ENCODE data around the gene KCNN3.

KCNN3 gene

GRCh38 chr1:154770897-154771594 is 99.0 kb downstream of the KCNN3 start:
- no peak for DNase-seq (ENCODE audit: low read depth)

GRCh38 chr1:154769193-154769895 is 100.7 kb downstream of the KCNN3 start:
- no peak for DNase-seq (ENCODE audit: low read depth)

GRCh38 chr1:154768456-154769125 is 101.5 kb downstream of the KCNN3 start:
- no peak for DNase-seq (ENCODE audit: low read depth)

GRCh38 chr1:154767315-154768240 is 102.5 kb downstream of the KCNN3 start:
- no peak for DNase-seq (ENCODE audit: low read depth)

GRCh38 chr1:154765970-154766369 is 104.1 kb downstream of the KCNN3 start:
- DNase-seq (ENCODE audit: low read depth): no peak

- DNase-seq (ENCODE audit: low read depth): no peak
Measured at GRCh38 chr1:154764773-154765172, 105.3 kb downstream of the KCNN3 start.

- no peak for DNase-seq (ENCODE audit: low read depth)
Measured at GRCh38 chr1:154764181-154764580, 105.9 kb downstream of the KCNN3 start.

GRCh38 chr1:154760469-154760933 is 109.6 kb downstream of the KCNN3 start:
- peak; percentile 85 for DNase-seq (ENCODE audit: low read depth)

GRCh38 chr1:154759793-154760192 is 110.3 kb downstream of the KCNN3 start:
- no peak for DNase-seq (ENCODE audit: low read depth)

GRCh38 chr1:154759196-154759595 is 110.9 kb downstream of the KCNN3 start:
- peak; percentile 20 for DNase-seq (ENCODE audit: low read depth)

GRCh38 chr1:154758346-154758745 is 111.7 kb downstream of the KCNN3 start:
- no peak for DNase-seq (ENCODE audit: low read depth)

GRCh38 chr1:154756793-154757548 is 113.1 kb downstream of the KCNN3 start:
- no peak for DNase-seq (ENCODE audit: low read depth)

- DNase-seq (ENCODE audit: low read depth): no peak
Measured at GRCh38 chr1:154755858-154756730, 114.0 kb downstream of the KCNN3 start.

GRCh38 chr1:154753426-154753825 is 116.7 kb downstream of the KCNN3 start:
- DNase-seq (ENCODE audit: low read depth): no peak

GRCh38 chr1:154752273-154753030 is 117.6 kb downstream of the KCNN3 start:
- DNase-seq (ENCODE audit: low read depth): no peak

- DNase-seq (ENCODE audit: low read depth): no peak
Measured at GRCh38 chr1:154751690-154752089, 118.4 kb downstream of the KCNN3 start.

- DNase-seq (ENCODE audit: low read depth): no peak
Measured at GRCh38 chr1:154750681-154751665, 119.1 kb downstream of the KCNN3 start.
